NCI-H82 treated with DMSO at 0.1 percent for 48 hours (cell line): Measurements from ENCODE around the gene BORCS6.

Experiments used
- DNase-seq: peaks from one replicate; lab custom pipeline; 2025; ENCODE audit not compliant: unreplicated experiment; lab: John Stamatoyannopoulos, UW

BORCS6 gene

GRCh38 chr17:8212312-8213180 lies 22.6 kb upstream of the BORCS6 start:
- DNase-seq: no peak

GRCh38 chr17:8210761-8211458 lies 20.9 kb upstream of the BORCS6 start:
- DNase-seq: no peak

GRCh38 chr17:8209907-8210760 lies 20.2 kb upstream of the BORCS6 start, which contains the start of gene AURKB:
Gene AURKB (minus strand): TSS chr17:8210575. CDS start chr17:8210224, 351 bp downstream.
- DNase-seq: peak; percentile 90

- no peak for DNase-seq
These were observed 16.6 kb upstream of the BORCS6 start for GRCh38 chr17:8206536-8206935.

- no peak for DNase-seq
These were observed 15.0 kb upstream of the BORCS6 start for GRCh38 chr17:8204761-8205555.

- DNase-seq: peak; percentile 99
These were observed 2.3 kb upstream of the BORCS6 start for GRCh38 chr17:8192070-8192815.

GRCh38 chr17:8190506-8190905 lies 526 bp upstream of the BORCS6 start:
- DNase-seq: no peak

- DNase-seq: no peak
These were observed 804 bp downstream of the BORCS6 start for GRCh38 chr17:8189041-8189710.

GRCh38 chr17:8188263-8188839 lies 1.6 kb downstream of the BORCS6 start:
- DNase-seq: no peak

- peak; percentile 99 for DNase-seq
These were observed 2.3 kb downstream of the BORCS6 start for GRCh38 chr17:8187517-8188262.

GRCh38 chr17:8186787-8187516 lies 3.0 kb downstream of the BORCS6 start:
- DNase-seq: peak; percentile 97

- no peak for DNase-seq
These were observed 3.6 kb downstream of the BORCS6 start for GRCh38 chr17:8186446-8186786.

GRCh38 chr17:8185582-8186445 lies 4.2 kb downstream of the BORCS6 start:
- DNase-seq: peak; percentile 82

GRCh38 chr17:8176998-8177731 lies 12.8 kb downstream of the BORCS6 start:
- DNase-seq: no peak

- peak; percentile 84 for DNase-seq
These were observed 13.6 kb downstream of the BORCS6 start, which contains the start of gene TMEM107 for GRCh38 chr17:8176197-8176940. Gene TMEM107 (minus strand): TSS chr17:8176380. CDS start chr17:8176286, 94 bp downstream.
